H7 (cell line): ENCODE measurements around the gene MRPS25. TPM values are rescaled to one million over a fixed set of nuclear protein-coding genes. Genes with fewer than 3 reads are reported as not detected.

Source experiments
- DNase-seq: peaks from one replicate; pipeline ENCODE4 v3.0.0; 2012
- H3K27me3 ChIP-seq: 2 replicates; pipeline ENCODE4 v1.6.0; 2011; ENCODE audit warnings: mild to moderate bottlenecking, low read length; ENCODE audit not compliant: control insufficient read depth, insufficient read depth
- H3K36me3 ChIP-seq: replicated peaks from 2 replicates; pipeline ENCODE4 v1.5.1; 2011; ENCODE audit warnings: low read length; ENCODE audit not compliant: control insufficient read depth, insufficient read depth
- H3K4me3 ChIP-seq: 2 replicates; pipeline ENCODE4 v1.5.1; 2011; ENCODE audit warnings: low read depth, mild to moderate bottlenecking, control low read depth, low read length, moderate library complexity; ENCODE audit not compliant: insufficient read depth
- total RNA-seq: library from RNA; depleted of rRNA; stranded (reverse); fragments of >200 nt; shearing (Covaris generic); gene quantifications from 2 replicates; pipeline ENCODE4 v1.2.3, GENCODE V29; 2014

Gene MRPS25
- total RNA-seq, 1 experiment from 2014 or later = 22.0 TPM

DNA sequence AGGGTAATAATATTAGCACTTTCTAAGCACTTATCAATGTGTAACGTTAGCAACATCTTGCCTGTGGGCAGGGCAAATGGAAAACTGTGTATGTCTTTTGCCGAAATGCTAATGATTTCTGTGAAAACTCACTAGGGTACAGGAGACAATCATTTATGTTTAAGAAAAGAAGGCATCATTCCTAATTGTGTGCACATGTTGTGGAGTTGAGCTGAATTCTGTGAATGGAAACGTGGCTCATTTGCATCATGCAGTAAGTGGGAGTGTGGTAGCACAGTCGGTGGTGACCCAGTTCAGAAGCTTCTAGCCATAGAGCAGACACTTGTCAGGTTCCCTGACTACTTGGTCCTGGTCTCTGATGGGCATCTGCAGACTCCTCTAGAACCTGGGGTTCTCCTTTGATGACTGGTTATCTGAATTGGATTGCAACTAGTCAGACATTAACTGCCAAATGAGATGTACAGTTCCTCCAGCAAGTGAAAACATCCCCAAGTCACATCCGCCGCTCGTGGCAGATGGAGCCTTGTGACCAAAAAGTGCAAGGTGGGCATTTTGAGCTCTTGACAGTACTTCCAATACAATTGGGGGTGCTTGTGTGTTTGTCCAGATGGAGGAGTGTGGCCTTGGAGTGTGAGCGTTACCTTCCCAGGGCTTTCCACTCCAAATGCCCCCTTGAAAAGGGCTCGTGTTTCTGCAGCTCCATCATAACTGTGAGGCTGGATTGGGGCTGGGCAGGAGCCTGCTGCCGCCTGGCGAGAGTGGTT, 21.5 kb downstream of the MRPS25 start:
- no peak for DNase-seq
- H3K27me3 ChIP-seq = no peaks in the 10 kb centered on the region
- no peak overlapping the region for H3K4me3 ChIP-seq
- H3K36me3 ChIP-seq = peaks cover 53% of the 10 kb centered on the region

DNA sequence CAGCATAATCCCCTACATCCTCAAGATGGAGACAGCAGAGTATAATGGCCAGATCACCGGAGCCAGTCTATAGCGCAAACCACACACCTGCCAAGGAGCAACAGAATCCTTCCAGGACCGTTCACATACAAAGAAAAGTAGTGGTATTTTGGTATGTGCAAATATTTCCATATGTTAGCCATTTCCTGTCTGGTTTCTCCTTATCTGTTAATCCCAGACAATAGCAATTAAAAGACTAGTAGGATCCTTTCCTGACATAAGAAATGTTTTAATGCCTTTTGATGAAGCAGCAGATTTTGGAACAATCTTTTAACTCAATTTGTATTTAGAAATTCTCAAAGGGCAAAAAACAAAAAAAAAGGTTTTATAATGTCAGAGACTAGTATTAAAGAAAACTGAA, 22.2 kb downstream of the MRPS25 start:
- no peak overlapping the region for H3K4me3 ChIP-seq
- H3K27me3 ChIP-seq = no peaks in the 10 kb centered on the region
- no peak for DNase-seq
- peaks cover 57% of the 10 kb centered on the region for H3K36me3 ChIP-seq

DNA sequence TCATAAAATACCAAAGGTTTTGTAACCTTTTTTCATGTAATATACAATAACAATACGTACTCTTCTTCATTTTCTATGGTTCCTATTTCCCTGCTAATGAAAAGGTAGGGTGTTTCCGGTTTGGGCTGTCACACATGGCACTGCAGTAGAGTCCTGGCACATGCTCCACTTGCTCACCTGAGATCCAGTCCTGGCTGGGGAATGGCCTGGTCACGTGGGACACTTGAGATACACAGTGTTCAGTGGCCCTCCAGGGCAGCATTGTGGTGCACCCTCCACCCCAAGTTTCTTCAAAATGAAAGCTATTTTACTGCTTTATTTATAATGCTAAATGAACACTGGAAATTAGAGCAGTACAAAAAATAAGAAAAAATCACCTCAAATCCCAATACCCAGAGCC, 23.2 kb downstream of the MRPS25 start:
- Histone ChIP-seq H3K4me3 (no peak overlapping the region), H3K36me3 (peaks cover 54% of the 10 kb centered on the region), H3K27me3 (no peaks in the 10 kb centered on the region)
- DNase-seq = no peak

DNA sequence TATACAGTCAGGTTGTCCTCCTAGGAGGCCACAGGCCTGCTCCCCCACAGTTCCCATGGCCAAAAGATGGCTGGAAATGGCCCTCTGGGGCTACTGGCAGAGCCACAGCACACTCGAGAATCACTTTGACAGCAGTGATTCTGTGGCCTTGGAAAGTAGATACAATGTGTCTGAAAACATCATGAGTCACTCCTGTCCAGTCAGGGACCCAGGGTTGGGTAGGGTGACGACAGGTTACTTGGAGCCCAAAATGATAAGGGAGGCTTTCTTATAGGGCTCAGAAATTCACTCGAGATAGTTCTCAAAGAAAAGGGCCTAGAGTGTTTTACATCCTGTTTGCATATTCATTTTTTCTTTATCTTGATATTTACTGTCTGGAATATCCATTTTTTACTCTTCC, 24.3 kb downstream of the MRPS25 start:
- Histone ChIP-seq H3K4me3 (no peak overlapping the region), H3K27me3 (no peaks in the 10 kb centered on the region), H3K36me3 (peaks cover 47% of the 10 kb centered on the region)
- DNase-seq = no peak

DNA sequence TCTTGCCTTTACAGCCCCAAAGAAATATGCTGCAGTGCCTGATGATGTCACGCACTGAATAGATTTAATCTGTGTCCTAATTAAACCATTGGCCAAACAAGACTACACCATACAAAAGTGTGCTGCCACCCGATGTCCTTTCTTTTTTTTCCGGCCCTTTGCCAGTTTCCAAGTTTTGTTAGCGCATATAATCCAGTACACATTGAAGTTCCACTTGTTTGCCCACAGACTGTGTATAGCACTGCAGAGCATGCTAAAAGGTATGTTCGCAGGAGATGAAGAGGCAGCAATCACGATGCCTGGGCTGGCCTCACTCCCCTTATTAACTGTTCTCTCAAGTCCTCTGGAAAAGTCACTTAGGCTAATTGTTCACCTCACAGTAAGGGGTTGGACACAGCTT, 26.8 kb downstream of the MRPS25 start:
- Histone ChIP-seq H3K4me3 (no peak overlapping the region), H3K36me3 (peaks cover 43% of the 10 kb centered on the region), H3K27me3 (no peaks in the 10 kb centered on the region)
- DNase-seq = no peak

DNA sequence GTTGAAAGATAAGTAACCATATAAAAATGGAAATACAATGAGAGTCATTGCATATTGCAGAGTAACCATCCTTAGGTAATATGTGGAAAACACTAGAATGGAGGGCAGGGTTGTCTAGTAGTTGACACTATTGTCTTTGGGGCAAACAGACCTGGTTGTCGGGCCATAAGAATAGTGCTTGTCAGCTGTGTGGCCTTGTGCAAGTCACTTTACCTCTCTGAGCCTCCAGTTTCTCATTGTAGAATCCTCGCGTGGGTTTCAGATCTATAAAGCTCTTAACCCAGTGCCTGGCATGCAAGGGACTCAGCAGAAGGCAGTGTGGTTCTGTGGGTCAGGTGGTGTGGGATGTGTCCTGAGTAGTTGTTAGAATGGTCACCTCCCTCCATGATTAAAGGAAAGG, 32.0 kb downstream of the MRPS25 start:
- Histone ChIP-seq H3K27me3 (no peaks in the 10 kb centered on the region), H3K4me3 (no peak overlapping the region), H3K36me3 (peaks cover 46% of the 10 kb centered on the region)
- no peak for DNase-seq

DNA sequence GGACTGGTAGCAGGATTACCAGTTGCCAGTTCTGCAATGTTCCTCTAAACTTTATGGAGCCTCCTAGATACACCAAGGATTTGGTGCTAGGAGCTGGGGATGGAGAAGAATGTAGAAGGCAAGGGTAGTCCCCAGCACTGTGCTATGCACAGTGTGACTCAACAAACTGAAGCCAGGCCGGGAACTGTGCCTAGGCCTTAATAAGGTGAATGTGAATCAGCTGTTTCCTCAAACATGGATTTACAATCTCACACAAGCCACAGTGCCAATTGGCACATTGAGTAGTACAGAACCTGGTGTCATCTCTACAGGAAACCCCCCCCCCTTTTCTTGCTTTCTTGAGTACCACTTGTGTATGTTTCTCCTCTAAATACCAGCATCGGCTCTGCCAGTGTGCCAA, 32.5 kb downstream of the MRPS25 start:
- Histone ChIP-seq H3K36me3 (peaks cover 42% of the 10 kb centered on the region), H3K27me3 (no peaks in the 10 kb centered on the region), H3K4me3 (no peak overlapping the region)
- no peak for DNase-seq

DNA sequence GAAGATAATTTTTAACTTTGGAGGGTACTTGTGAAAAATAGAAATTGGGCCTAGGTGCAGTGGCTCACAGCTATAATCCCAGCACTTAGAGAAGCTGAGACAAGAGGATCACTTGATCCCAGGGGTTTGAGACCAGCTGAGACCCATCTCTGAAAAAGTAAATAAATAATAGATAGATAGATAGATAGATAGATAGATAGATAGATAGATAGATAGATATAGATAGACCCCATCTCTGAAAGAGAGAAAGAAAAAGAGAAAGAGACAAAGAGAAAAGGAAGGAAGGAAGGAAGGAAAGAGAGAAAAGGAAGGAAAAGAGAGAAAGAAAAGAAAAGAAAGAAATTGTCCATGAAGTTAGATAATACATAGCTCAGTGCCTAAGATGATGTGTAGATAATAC, 35.5 kb downstream of the MRPS25 start:
- H3K36me3 ChIP-seq = peaks cover 47% of the 10 kb centered on the region
- DNase-seq = no peak
- no peak overlapping the region for H3K4me3 ChIP-seq
- no peaks in the 10 kb centered on the region for H3K27me3 ChIP-seq

DNA sequence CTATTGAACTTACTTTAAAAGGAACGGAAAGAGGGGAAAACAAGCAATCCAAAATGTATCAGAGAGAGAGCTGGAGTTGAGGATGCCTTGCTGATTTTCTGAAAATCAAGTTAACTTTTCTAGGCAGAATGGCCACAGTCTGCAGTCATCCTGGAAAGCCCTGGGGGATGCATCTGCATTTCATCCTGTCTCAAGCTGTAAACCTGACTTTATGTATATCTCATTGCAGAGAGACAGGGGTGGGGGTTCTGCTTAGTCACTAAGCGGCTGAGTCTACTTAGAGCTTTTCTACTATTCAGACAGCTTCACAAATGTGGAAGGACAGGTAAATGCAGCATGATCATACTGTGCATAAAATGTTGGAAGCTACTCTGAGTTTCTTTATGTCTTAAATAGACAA, 41.4 kb downstream of the MRPS25 start:
- H3K4me3 ChIP-seq = no peak overlapping the region
- DNase-seq = no peak
- H3K36me3 ChIP-seq = peaks cover 45% of the 10 kb centered on the region
- H3K27me3 ChIP-seq = no peaks in the 10 kb centered on the region

DNA sequence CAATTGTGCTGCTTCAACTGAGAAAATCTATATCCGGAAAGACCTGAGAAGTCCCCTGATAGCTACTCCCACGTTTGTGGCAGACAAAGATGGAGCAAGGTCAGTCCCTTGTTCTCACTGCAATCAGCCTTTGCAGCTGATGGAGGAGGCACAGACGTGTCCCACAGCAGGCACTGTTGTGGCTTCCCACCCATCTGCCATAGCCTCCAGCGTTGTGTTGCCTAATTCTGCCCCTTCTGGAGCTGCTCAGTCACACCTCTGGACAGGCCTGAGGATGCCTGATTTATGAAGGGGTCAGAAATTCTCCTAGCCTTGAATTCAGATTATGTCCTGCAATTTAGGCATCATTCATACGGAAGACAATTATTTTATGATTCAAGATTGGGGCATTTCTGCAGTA, 41.9 kb downstream of the MRPS25 start:
- H3K27me3 ChIP-seq = no peaks in the 10 kb centered on the region
- H3K4me3 ChIP-seq = no peak overlapping the region
- peaks cover 44% of the 10 kb centered on the region for H3K36me3 ChIP-seq
- DNase-seq = no peak

DNA sequence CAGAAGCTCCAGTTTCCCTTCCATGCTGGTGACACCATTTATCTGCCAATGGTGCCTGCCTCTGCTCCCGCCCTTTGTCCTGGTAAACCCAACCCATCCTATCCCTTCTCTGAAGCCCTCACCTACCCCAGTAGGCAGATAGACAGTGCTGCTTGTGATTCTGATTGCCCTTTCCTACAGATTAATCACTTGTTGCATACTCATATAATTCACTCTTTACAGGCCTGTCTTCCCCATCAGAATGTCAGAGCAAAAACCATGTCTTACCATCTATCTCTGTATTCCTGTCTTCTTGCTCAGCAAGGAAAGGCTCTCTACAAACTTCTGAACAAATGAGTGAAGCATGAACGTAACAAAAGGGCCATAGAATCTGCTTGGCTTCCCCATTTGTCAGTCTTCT, 47.9 kb downstream of the MRPS25 start:
- Histone ChIP-seq H3K36me3 (peaks cover 43% of the 10 kb centered on the region), H3K4me3 (no peak overlapping the region), H3K27me3 (no peaks in the 10 kb centered on the region)
- no peak for DNase-seq

DNA sequence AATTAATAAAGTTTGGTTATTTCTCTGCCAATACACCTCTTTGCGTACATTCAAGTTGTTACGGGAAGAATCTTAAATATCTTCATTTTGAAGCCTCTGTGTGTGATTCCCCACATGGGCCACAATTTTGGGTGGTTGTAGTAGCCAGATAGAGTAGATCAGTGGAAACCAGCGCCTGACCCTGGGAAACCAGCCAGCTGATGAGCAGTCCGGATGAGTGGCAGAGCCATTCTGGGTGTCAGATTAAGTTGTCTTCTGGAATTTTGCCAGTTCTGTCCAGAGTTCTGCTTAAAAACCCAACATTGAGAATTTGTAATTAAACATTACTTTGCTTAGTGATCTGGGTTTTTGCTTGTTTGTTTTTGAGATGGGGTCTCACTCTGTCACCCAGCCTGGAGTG, 49.7 kb downstream of the MRPS25 start:
- DNase-seq = no peak

DNA sequence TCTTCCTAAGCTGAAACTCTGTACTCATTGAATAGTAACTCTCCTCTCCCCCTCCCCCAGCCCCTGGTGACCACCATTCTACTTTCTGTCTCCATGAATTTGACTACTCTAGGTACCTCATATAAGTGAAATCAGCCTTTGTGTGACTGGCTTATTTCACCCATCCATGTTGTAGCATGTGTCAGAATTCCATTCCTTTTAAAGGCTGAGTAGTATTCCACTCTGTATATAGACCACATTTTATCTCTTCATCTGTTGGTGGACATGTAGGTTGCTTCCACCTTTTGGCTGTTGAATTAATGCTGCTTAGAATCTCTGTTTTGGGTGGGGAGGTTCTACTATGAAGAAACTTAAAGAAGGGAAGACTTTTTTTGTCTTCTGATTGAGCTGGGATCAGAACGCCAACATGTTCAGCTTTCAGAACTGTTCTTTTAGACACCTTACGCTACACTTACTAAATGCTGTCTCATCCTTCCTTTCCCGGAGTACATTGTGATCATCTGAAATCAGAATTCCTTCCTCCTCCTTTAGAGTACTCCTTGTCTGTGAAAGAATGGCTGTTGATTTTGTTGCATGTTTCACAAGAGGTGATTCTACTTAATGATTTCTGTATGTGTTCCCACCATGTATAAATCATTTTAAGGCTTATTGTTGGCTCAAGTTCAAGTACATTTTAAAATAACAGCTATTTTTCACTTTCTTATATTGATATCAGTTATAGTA, 50.3 kb downstream of the MRPS25 start:
- Histone ChIP-seq H3K27me3 (no peaks in the 10 kb centered on the region), H3K36me3 (peaks cover 28% of the 10 kb centered on the region), H3K4me3 (no peak overlapping the region)
- DNase-seq = no peak

More for the DNA sequence above, 49.7 kb downstream of the MRPS25 start:
- Histone ChIP-seq H3K27me3 (no peaks in the 10 kb centered on the region), H3K4me3 (no peak overlapping the region), H3K36me3 (peaks cover 33% of the 10 kb centered on the region)

DNA sequence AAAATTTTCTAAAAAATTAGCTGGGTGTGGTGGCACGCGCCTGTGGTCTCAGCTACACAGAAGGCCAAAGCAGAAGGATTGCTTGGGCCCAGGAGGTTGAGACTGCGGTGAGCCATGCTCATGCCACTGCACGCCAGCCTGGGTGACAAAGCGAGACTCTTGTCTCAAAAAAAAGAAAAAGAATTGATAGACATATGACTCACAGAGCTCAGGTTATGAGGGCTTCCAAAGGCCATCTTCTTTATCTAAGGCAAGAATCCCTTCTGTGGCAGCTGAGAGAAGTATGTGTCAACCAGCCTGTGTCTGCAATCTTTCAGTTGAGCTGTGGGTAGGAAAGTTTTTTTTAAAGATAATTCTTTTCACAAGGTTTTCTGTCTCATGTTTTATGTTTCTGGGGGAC, 53.9 kb downstream of the MRPS25 start:
- no peak for DNase-seq
- peaks cover 11% of the 10 kb centered on the region for H3K36me3 ChIP-seq

DNA sequence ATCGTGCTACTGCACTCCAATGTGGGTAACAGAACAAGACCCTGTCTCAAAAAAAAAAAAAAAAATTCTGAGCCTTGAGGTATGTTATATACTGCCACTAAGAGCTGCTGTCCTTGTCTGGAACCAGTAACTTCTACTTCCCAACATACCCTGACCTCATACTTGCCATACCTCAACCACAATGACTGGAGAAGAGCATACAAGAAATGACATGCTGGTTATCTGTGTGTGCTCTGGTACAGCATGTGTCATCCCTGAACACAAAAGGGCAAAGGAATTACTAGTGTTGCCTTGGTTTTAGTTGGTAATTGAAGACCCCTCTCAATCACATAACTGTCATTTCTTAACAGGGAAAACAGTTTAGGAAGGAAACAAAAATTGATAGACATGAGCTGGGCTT, 54.5 kb downstream of the MRPS25 start:
- H3K4me3 ChIP-seq = no peak overlapping the region

More for the DNA sequence above, 53.9 kb downstream of the MRPS25 start:
- no peak overlapping the region for H3K4me3 ChIP-seq
- H3K27me3 ChIP-seq = no peaks in the 10 kb centered on the region

More for the DNA sequence above, 54.5 kb downstream of the MRPS25 start:
- Histone ChIP-seq H3K27me3 (no peaks in the 10 kb centered on the region), H3K36me3 (peaks cover 11% of the 10 kb centered on the region)
- no peak for DNase-seq
